Measurements from ENCODE around the gene FMNL2. TPM values are rescaled to one million over a fixed set of nuclear protein-coding genes. Genes with fewer than 3 reads are reported as not detected.

Gene FMNL2
- total and polyA plus RNA-seq, 4 donors: 18.8 to 81.4 (median 38.4) TPM

DNA sequence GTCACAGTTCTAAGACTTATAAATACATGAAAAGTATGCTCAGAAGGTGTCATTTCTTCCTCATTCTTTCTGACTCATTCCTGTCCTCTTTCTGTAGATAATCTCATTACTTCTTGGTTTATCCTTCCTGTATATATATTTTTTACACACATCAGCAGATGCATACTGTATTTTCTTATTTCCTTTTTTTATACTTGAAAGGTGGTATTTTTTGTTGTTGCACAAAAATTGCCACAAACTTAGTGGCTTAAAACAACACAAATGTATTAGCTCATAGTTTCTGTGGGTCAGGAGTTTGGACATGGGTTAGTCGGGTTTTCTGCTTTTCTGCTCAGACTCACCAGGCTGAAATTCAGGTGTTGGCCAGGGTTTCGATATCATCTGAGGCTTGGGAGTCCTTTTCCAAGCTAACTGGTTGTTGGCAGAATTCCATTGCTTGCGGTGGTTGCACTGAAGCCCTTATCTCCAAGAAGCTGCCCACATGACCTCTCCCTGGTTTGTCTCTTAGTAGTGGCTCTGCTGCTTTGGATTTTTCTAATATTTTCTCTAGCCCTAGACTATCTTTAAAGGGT lies 162.6 kb downstream of the FMNL2 start:
- no peaks in the 10 kb centered on the region for H3K36me3 ChIP-seq (ENCODE audit: control insufficient read depth in 4 of 4, insufficient read depth in 4 of 4, low read length in 4 of 4)
- H3K27ac ChIP-seq (ENCODE audit: low read depth in 1 of 2, low read length in 1 of 2): no peak overlapping the region
- WGBS, 2 donors: 48 to 85% methylated on average over 3 of the region's 3 CpGs
- no peak for DNase-seq
- no peak overlapping the region for H3K4me3 ChIP-seq
- H3K9ac ChIP-seq (ENCODE audit: insufficient read depth in 1 of 2, low read length in 2 of 2): no peak overlapping the region
- peak; percentile 13 for ATAC-seq (ENCODE audit: insufficient read depth, low FRiP score)
- TF ChIP-seq, protein P1, sequence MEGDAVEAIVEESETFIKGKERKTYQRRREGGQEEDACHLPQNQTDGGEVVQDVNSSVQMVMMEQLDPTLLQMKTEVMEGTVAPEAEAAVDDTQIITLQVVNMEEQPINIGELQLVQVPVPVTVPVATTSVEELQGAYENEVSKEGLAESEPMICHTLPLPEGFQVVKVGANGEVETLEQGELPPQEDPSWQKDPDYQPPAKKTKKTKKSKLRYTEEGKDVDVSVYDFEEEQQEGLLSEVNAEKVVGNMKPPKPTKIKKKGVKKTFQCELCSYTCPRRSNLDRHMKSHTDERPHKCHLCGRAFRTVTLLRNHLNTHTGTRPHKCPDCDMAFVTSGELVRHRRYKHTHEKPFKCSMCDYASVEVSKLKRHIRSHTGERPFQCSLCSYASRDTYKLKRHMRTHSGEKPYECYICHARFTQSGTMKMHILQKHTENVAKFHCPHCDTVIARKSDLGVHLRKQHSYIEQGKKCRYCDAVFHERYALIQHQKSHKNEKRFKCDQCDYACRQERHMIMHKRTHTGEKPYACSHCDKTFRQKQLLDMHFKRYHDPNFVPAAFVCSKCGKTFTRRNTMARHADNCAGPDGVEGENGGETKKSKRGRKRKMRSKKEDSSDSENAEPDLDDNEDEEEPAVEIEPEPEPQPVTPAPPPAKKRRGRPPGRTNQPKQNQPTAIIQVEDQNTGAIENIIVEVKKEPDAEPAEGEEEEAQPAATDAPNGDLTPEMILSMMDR (IDR thresholded peaks at IDR 0.05; ENCODE audit: control extremely low read depth, extremely low read depth): no peak
- no peaks in the 10 kb centered on the region for H3K9me3 ChIP-seq (ENCODE audit: control insufficient read depth in 4 of 4, insufficient read depth in 3 of 4, low read length in 3 of 4)
- peaks cover 3 to 27% (median 16%) of the 10 kb centered on the region in 5 donors for H3K4me1 ChIP-seq (ENCODE audit: control insufficient read depth in 5 of 5, insufficient read depth in 5 of 5, low read length in 5 of 5)
- H3K27me3 ChIP-seq (ENCODE audit: control insufficient read depth in 3 of 3, insufficient read depth in 3 of 3, low read length in 2 of 3): no peaks in the 10 kb centered on the region

DNA sequence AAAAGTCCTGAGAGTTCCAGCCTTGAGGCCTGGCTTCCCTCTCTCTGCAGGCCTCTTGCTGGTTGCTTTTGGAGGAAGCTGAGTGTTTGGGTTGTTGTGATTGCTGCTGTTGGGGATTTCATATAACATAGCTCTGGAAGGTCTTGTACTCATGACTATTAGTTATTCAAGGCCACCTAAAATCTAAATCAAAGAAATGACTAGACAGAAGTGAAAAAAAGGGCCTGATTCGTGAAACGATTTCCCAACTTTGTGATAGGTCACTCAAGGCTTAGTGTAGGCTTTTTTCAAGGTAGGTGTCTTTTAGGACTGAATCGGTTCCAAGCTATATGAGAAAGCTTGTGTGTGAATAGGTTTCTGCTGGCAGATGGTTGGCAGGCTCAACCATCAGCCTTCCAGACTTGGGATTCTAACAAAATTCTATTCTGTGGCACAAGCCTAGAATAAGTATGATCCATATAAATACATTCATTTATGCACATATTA lies 164.4 kb downstream of the FMNL2 start:
- Histone ChIP-seq H3K4me1 (ENCODE audit: control insufficient read depth in 5 of 5, insufficient read depth in 5 of 5, low read length in 5 of 5) (peaks cover 2 to 18% (median 12%) of the 10 kb centered on the region in 5 donors), H3K27me3 (ENCODE audit: control insufficient read depth in 3 of 3, insufficient read depth in 3 of 3, low read length in 2 of 3) (no peaks in the 10 kb centered on the region), H3K36me3 (ENCODE audit: control insufficient read depth in 4 of 4, insufficient read depth in 4 of 4, low read length in 4 of 4) (no peaks in the 10 kb centered on the region), H3K4me3 (no peak overlapping the region), H3K9ac (ENCODE audit: insufficient read depth in 1 of 2, low read length in 2 of 2) (peak overlapping the region in 1 of 2 donors; percentile 43), H3K9me3 (ENCODE audit: control insufficient read depth in 4 of 4, insufficient read depth in 3 of 4, low read length in 3 of 4) (no peaks in the 10 kb centered on the region), H3K27ac (ENCODE audit: low read depth in 1 of 2, low read length in 1 of 2) (peak overlapping the region; percentile 67 to 75)
- 87 to 94% methylated on average over 3 of the region's 3 CpGs for WGBS, 2 donors
- TF ChIP-seq, protein P1 (IDR thresholded peaks at IDR 0.05; ENCODE audit: control extremely low read depth, extremely low read depth): no peak
- DNase-seq: no peak
- ATAC-seq (ENCODE audit: insufficient read depth, low FRiP score): no peak

DNA sequence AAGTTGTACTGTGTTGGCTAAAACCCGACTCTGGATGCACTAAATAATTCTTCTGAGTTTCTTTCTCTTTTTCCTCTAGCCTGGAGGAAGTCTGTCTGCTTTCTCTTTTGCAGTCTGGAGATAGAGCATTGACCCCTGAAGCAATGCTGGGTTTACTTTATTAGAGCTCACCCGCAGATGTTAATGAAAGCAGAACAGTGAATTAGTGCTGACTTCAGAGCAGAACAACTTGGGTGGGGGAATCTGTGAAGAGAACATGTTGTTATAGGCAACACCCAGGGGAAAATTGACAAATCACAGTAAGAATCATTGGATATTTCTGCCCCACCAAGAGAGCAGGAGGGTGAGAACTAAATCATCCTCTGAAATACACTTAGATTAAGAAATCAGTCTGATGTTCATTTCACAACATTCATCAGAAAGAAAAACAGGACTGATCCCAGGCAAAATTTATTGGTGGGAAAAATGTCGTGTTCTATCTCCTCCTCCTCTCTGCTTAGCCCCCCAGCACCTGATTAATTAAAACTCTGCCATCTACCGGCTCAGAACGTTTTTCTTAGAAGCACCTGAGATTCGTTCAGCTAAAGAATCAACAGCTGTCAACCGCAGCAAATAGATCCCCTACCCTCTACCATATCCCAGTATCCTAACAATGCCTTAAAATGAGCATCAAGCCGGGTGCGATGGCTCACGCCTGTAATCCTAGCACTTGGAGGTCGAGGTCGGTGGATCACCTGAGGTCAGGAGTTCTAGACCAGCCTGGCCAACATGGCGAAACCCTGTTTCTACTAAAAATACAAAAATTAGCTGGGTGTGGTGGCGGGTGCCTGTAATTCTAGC lies 165.1 kb downstream of the FMNL2 start:
- H3K9ac ChIP-seq (ENCODE audit: insufficient read depth in 1 of 2, low read length in 2 of 2): peak overlapping the region in 1 of 2 donors; percentile 43
- H3K27me3 ChIP-seq (ENCODE audit: control insufficient read depth in 3 of 3, insufficient read depth in 3 of 3, low read length in 2 of 3): no peaks in the 10 kb centered on the region
- H3K27ac ChIP-seq (ENCODE audit: low read depth in 1 of 2, low read length in 1 of 2): peak overlapping the region in 1 of 2 donors; percentile 51
- TF ChIP-seq, protein P1 (IDR thresholded peaks at IDR 0.05; ENCODE audit: control extremely low read depth, extremely low read depth): no peak
- 86 to 89% methylated on average over 14 of the region's 14 CpGs for WGBS, 2 donors
- DNase-seq (peak in 2 of 3 donors; percentile 42 to 48), ATAC-seq (ENCODE audit: insufficient read depth, low FRiP score) (peak; percentile 32)
- H3K4me1 ChIP-seq (ENCODE audit: control insufficient read depth in 5 of 5, insufficient read depth in 5 of 5, low read length in 5 of 5): peaks cover 2 to 17% (median 10%) of the 10 kb centered on the region in 5 donors
- H3K4me3 ChIP-seq: no peak overlapping the region
- H3K9me3 ChIP-seq (ENCODE audit: control insufficient read depth in 4 of 4, insufficient read depth in 3 of 4, low read length in 3 of 4): no peaks in the 10 kb centered on the region
- H3K36me3 ChIP-seq (ENCODE audit: control insufficient read depth in 4 of 4, insufficient read depth in 4 of 4, low read length in 4 of 4): no peaks in the 10 kb centered on the region
